Right hindlimb (tissue), 1 donor: ENCODE data around the gene B4GALT5.
"Not testable (repeated sequence)": the region's sequence is repeated elsewhere in the genome, so short reads cannot be mapped to it uniquely, and the experiment has no call there.

ENCODE experiments used
- DNase-seq: peaks from one replicate; pipeline ENCODE4 v3.0.0-alpha.2; 2018

The B4GALT5 gene

GRCh38 chr20:49624988-49625387 is 88.7 kb downstream of the B4GALT5 start:
- DNase-seq, result not testable (repeated sequence)

- DNase-seq, result no peak
Observed at GRCh38 chr20:49624317-49624716, 89.4 kb downstream of the B4GALT5 start.

- no peak for DNase-seq
Observed at GRCh38 chr20:49622243-49622642, 91.4 kb downstream of the B4GALT5 start.

GRCh38 chr20:49620364-49621240 is 93.1 kb downstream of the B4GALT5 start:
- DNase-seq, result no peak

- DNase-seq, result no peak
Observed at GRCh38 chr20:49619113-49620048, 94.3 kb downstream of the B4GALT5 start.

- no peak for DNase-seq
Observed at GRCh38 chr20:49618289-49618688, 95.4 kb downstream of the B4GALT5 start.

- not testable (repeated sequence) for DNase-seq
Observed at GRCh38 chr20:49617394-49617793, 96.3 kb downstream of the B4GALT5 start.

GRCh38 chr20:49616154-49617007 is 97.3 kb downstream of the B4GALT5 start:
- DNase-seq, result no peak

GRCh38 chr20:49615401-49616153 is 98.1 kb downstream of the B4GALT5 start:
- DNase-seq, result no peak

GRCh38 chr20:49615051-49615400 is 98.7 kb downstream of the B4GALT5 start:
- not testable (repeated sequence) for DNase-seq

- DNase-seq, result no peak
Observed at GRCh38 chr20:49614338-49615050, 99.2 kb downstream of the B4GALT5 start.

- no peak for DNase-seq
Observed at GRCh38 chr20:49612127-49612738, 101.4 kb downstream of the B4GALT5 start.

GRCh38 chr20:49611539-49612126 is 102.0 kb downstream of the B4GALT5 start:
- not testable (repeated sequence) for DNase-seq

- peak; percentile 72 for DNase-seq
Observed at GRCh38 chr20:49610691-49611538, 102.8 kb downstream of the B4GALT5 start.

GRCh38 chr20:49608752-49609670 is 104.7 kb downstream of the B4GALT5 start:
- DNase-seq, result peak; percentile 73

GRCh38 chr20:49607568-49607967 is 106.1 kb downstream of the B4GALT5 start:
- DNase-seq, result no peak

- DNase-seq, result peak; percentile 81
Observed at GRCh38 chr20:49603209-49603627, 110.5 kb downstream of the B4GALT5 start.
